Measurements from ENCODE around the gene AATF. TPM values are rescaled to one million over a fixed set of nuclear protein-coding genes. Genes with fewer than 3 reads are reported as not detected.

Gene AATF
- total RNA-seq, 4 donors from 2014 or later, result 26.5 to 36.2 (median 30.1) TPM

GRCh38 chr17:36951084-36951789, 2.5 kb downstream of the AATF start:
- no peak for DNase-seq (ENCODE audit: low spot score in 2 of 2)
- no peaks in the 10 kb centered on the region for H3K9me3 ChIP-seq
- TF ChIP-seq EP300 (IDR thresholded peaks at IDR 0.05) (no peak), CTCF (IDR thresholded peaks at IDR 0.05) (no peak), POLR2A (IDR thresholded peaks at IDR 0.05) (no peak)
- H3K27ac ChIP-seq, result no peak overlapping the region
- peaks cover 0 to 25% (median 9%) of the 10 kb centered on the region in 4 donors for H3K4me1 ChIP-seq
- peaks cover 0 to 45% (median 16%) of the 10 kb centered on the region in 3 donors for H3K36me3 ChIP-seq
- no peak overlapping the region for H3K4me3 ChIP-seq
- H3K27me3 ChIP-seq, result peaks cover 0 to 16% of the 10 kb centered on the region in 2 donors
- 95 to 96% methylated on average over 5 of the region's 5 CpGs for WGBS, 2 donors

- H3K27me3 ChIP-seq, result no peaks in the 10 kb centered on the region
- H3K9me3 ChIP-seq, result no peaks in the 10 kb centered on the region
- TF ChIP-seq EP300 (IDR thresholded peaks at IDR 0.05) (no peak), CTCF (IDR thresholded peaks at IDR 0.05) (no peak), POLR2A (IDR thresholded peaks at IDR 0.05) (no peak)
- H3K36me3 ChIP-seq, result peaks cover 0 to 22% (median 0%) of the 10 kb centered on the region in 3 donors
- H3K4me1 ChIP-seq, result peaks cover 0 to 8% (median 0%) of the 10 kb centered on the region in 4 donors
- H3K4me3 ChIP-seq, result no peak overlapping the region
- H3K27ac ChIP-seq, result no peak overlapping the region
- DNase-seq (ENCODE audit: low spot score in 2 of 2), result no peak
- 74 to 79% methylated on average over 4 of the region's 4 CpGs for WGBS, 2 donors
Observed at GRCh38 chr17:36971508-36971907, 22.8 kb downstream of the AATF start.

- Histone ChIP-seq H3K4me1 (peaks cover 0 to 8% (median 0%) of the 10 kb centered on the region in 4 donors), H3K27ac (no peak overlapping the region), H3K27me3 (no peaks in the 10 kb centered on the region), H3K4me3 (no peak overlapping the region), H3K36me3 (peaks cover 0 to 19% (median 0%) of the 10 kb centered on the region in 3 donors), H3K9me3 (no peaks in the 10 kb centered on the region)
- TF ChIP-seq POLR2A (IDR thresholded peaks at IDR 0.05), result no peak
- no peak for TF ChIP-seq EP300 (IDR thresholded peaks at IDR 0.05)
- TF ChIP-seq CTCF (IDR thresholded peaks at IDR 0.05), result no peak
- DNase-seq (ENCODE audit: low spot score in 2 of 2), result no peak
Observed at GRCh38 chr17:36972186-36972700, 23.5 kb downstream of the AATF start.

- no peaks in the 10 kb centered on the region for H3K27me3 ChIP-seq
- H3K4me3 ChIP-seq, result no peak overlapping the region
- no peak for TF ChIP-seq CTCF (IDR thresholded peaks at IDR 0.05)
- no peak for TF ChIP-seq POLR2A (IDR thresholded peaks at IDR 0.05)
- no peak for TF ChIP-seq EP300 (IDR thresholded peaks at IDR 0.05)
- no peaks in the 10 kb centered on the region for H3K9me3 ChIP-seq
- H3K36me3 ChIP-seq, result peaks cover 0 to 19% (median 0%) of the 10 kb centered on the region in 3 donors
- WGBS, 2 donors, result 63 to 97% methylated on average over 1 of the region's 1 CpG
- no peak overlapping the region for H3K27ac ChIP-seq
- DNase-seq (ENCODE audit: low spot score in 2 of 2), result no peak
- H3K4me1 ChIP-seq, result peaks cover 0 to 8% (median 0%) of the 10 kb centered on the region in 4 donors
Observed at GRCh38 chr17:36972905-36973304, 24.2 kb downstream of the AATF start.

GRCh38 chr17:36975922-36976515, 27.3 kb downstream of the AATF start:
- H3K4me3 ChIP-seq, result no peak overlapping the region
- H3K27ac ChIP-seq, result no peak overlapping the region
- no peak for DNase-seq (ENCODE audit: low spot score in 2 of 2)
- H3K36me3 ChIP-seq, result no peaks in the 10 kb centered on the region
- H3K9me3 ChIP-seq, result no peaks in the 10 kb centered on the region
- no peaks in the 10 kb centered on the region for H3K27me3 ChIP-seq
- whole genome bisulfite sequencing, 2 donors, result 98% methylated on average over 1 of the region's 1 CpG
- peaks cover 0 to 31% (median 8%) of the 10 kb centered on the region in 4 donors for H3K4me1 ChIP-seq
- no peak for TF ChIP-seq EP300 (IDR thresholded peaks at IDR 0.05)
- no peak for TF ChIP-seq POLR2A (IDR thresholded peaks at IDR 0.05)
- TF ChIP-seq CTCF (IDR thresholded peaks at IDR 0.05), result no peak

All from tibial nerve (tissue), 4 donors.